ENCODE data around the gene ATL3. TPM values are rescaled to one million over a fixed set of nuclear protein-coding genes. Genes with fewer than 3 reads are reported as not detected.

The ATL3 gene
- total RNA-seq, 1 experiment from 2014 or later: 55.1 TPM

GRCh38 chr11:63616953-63617352 lies 54.2 kb downstream of the ATL3 start:
- no peak for TF ChIP-seq CTCF (IDR thresholded peaks at IDR 0.05; ENCODE audit: insufficient read depth in 1 of 2, low read depth in 1 of 2, low read length in 1 of 2, severe bottlenecking in 1 of 2, unreplicated experiment in 1 of 2)
- no peaks in the 10 kb centered on the region for H3K27me3 Mint-ChIP-seq (ENCODE audit: insufficient read depth, unreplicated experiment)
- H3K4me1 Mint-ChIP-seq (ENCODE audit: low read depth, unreplicated experiment): peaks cover 26% of the 10 kb centered on the region
- intact Hi-C loops (cut with micrococcal nuclease; ENCODE audit: unreplicated experiment): no loop called here
- Histone ChIP-seq H3K4me3 (ENCODE audit: low read depth, low read length) (no peak overlapping the region), H3K4me1 (peaks cover 29% of the 10 kb centered on the region), H3K9me3 (no peaks in the 10 kb centered on the region), H3K27me3 (replicated peaks; ENCODE audit: control insufficient read depth, insufficient read depth, low read length) (no peaks in the 10 kb centered on the region), H3K36me3 (ENCODE audit: control insufficient read depth, insufficient read depth, low read length) (no peaks in the 10 kb centered on the region)
- BruUV-seq (replicated peaks): no TSS peak
- no peak overlapping the region for H3K27ac Mint-ChIP-seq (ENCODE audit: unreplicated experiment)
- H3K9me3 Mint-ChIP-seq (ENCODE audit: unreplicated experiment): no peaks in the 10 kb centered on the region
- CTCF ChIA-PET: interaction anchor here (0.7 kb wide), 2 partner anchors 13 to 322 kb away, joined by 3 to 5 read pairs; no protein-coding TSS in a partner anchor
- peaks cover 10% of the 10 kb centered on the region for H3K36me3 Mint-ChIP-seq (ENCODE audit: insufficient read depth, unreplicated experiment)
- H3K4me3 Mint-ChIP-seq (ENCODE audit: unreplicated experiment): no peak overlapping the region
- POLR2A ChIA-PET: no interaction called here
- DNase-seq: no peak

- H3K4me1 Mint-ChIP-seq (ENCODE audit: low read depth, unreplicated experiment): peaks cover 16% of the 10 kb centered on the region
- DNase-seq: peak; percentile 83 to 90
- H3K27me3 Mint-ChIP-seq (ENCODE audit: insufficient read depth, unreplicated experiment): no peaks in the 10 kb centered on the region
- H3K9me3 Mint-ChIP-seq (ENCODE audit: unreplicated experiment): no peaks in the 10 kb centered on the region
- H3K36me3 Mint-ChIP-seq (ENCODE audit: insufficient read depth, unreplicated experiment): no peaks in the 10 kb centered on the region
- Histone ChIP-seq H3K9me3 (no peaks in the 10 kb centered on the region), H3K4me3 (ENCODE audit: low read depth, low read length) (peak within 1 kb of the TSS; percentile 54), H3K4me1 (peaks cover 26% of the 10 kb centered on the region), H3K36me3 (ENCODE audit: control insufficient read depth, insufficient read depth, low read length) (no peaks in the 10 kb centered on the region; the same call in 1 of the 2 replicates), H3K27me3 (replicated peaks; ENCODE audit: control insufficient read depth, insufficient read depth, low read length) (no peaks in the 10 kb centered on the region)
- no TSS peak for BruUV-seq (replicated peaks)
- intact Hi-C loops (cut with micrococcal nuclease; ENCODE audit: unreplicated experiment): no loop called here
- peak within 1 kb of the TSS; percentile 53 for H3K27ac Mint-ChIP-seq (ENCODE audit: unreplicated experiment)
- TF ChIP-seq CTCF (IDR thresholded peaks at IDR 0.05; ENCODE audit: insufficient read depth in 1 of 2, low read depth in 1 of 2, low read length in 1 of 2, severe bottlenecking in 1 of 2, unreplicated experiment in 1 of 2): no peak
- peak within 1 kb of the TSS; percentile 80 for H3K4me3 Mint-ChIP-seq (ENCODE audit: unreplicated experiment)
- ChIA-PET CTCF (no interaction called here), POLR2A (no interaction called here)
These were observed 57.0 kb downstream of the ATL3 start, which contains the start of gene PLAAT3 for GRCh38 chr11:63614136-63614671. PLAAT3 (minus strand) TSS chr11:63614433; CDS start chr11:63614014, 419 bp downstream.

- peak overlapping the region; percentile 53 for H3K27ac Mint-ChIP-seq (ENCODE audit: unreplicated experiment)
- Histone ChIP-seq H3K4me1 (peaks cover 29% of the 10 kb centered on the region), H3K27me3 (replicated peaks; ENCODE audit: control insufficient read depth, insufficient read depth, low read length) (no peaks in the 10 kb centered on the region), H3K9me3 (no peaks in the 10 kb centered on the region), H3K4me3 (ENCODE audit: low read depth, low read length) (peak overlapping the region; percentile 54), H3K36me3 (ENCODE audit: control insufficient read depth, insufficient read depth, low read length) (no peaks in the 10 kb centered on the region; the same call in 1 of the 2 replicates)
- ChIA-PET POLR2A (no interaction called here), CTCF (interaction anchor here (1.4 kb wide), 1 partner anchor 22 kb away, joined by 3 read pairs; no protein-coding TSS in a partner anchor)
- H3K27me3 Mint-ChIP-seq (ENCODE audit: insufficient read depth, unreplicated experiment): no peaks in the 10 kb centered on the region
- H3K9me3 Mint-ChIP-seq (ENCODE audit: unreplicated experiment): no peaks in the 10 kb centered on the region
- no peak for TF ChIP-seq CTCF (IDR thresholded peaks at IDR 0.05; ENCODE audit: insufficient read depth in 1 of 2, low read depth in 1 of 2, low read length in 1 of 2, severe bottlenecking in 1 of 2, unreplicated experiment in 1 of 2)
- intact Hi-C loops (cut with micrococcal nuclease; ENCODE audit: unreplicated experiment): no loop called here
- peak; percentile 33 to 44 for DNase-seq
- H3K4me3 Mint-ChIP-seq (ENCODE audit: unreplicated experiment): peak overlapping the region; percentile 80
- BruUV-seq (replicated peaks): TSS peak; percentile 27
- H3K36me3 Mint-ChIP-seq (ENCODE audit: insufficient read depth, unreplicated experiment): no peaks in the 10 kb centered on the region
- H3K4me1 Mint-ChIP-seq (ENCODE audit: low read depth, unreplicated experiment): peaks cover 18% of the 10 kb centered on the region
These were observed 57.5 kb downstream of the ATL3 start for GRCh38 chr11:63613517-63614135.
